Measurements from ENCODE around the gene ZNF169. TPM values are rescaled to one million over a fixed set of nuclear protein-coding genes. Genes with fewer than 3 reads are reported as not detected.
"Not testable (repeated sequence)": the region's sequence is repeated elsewhere in the genome, so short reads cannot be mapped to it uniquely, and the experiment has no call there.

ZNF169 gene
- total and polyA plus RNA-seq, 7 donors = 1.2 to 24.6 (median 9.6) TPM

GRCh38 chr9:94270009-94270408 lies 10.9 kb downstream of the ZNF169 start:
- 28 to 85% methylated on average over 1 of the region's 1 CpG for whole genome bisulfite sequencing, 2 donors
- H3K27me3 ChIP-seq = no peaks in the 10 kb centered on the region
- TF ChIP-seq CTCF (IDR thresholded peaks at IDR 0.05) (no peak), POLR2A (IDR thresholded peaks at IDR 0.05) (no peak), POLR2AphosphoS5 (IDR thresholded peaks at IDR 0.05) (no peak), EP300 (IDR thresholded peaks at IDR 0.05) (no peak)
- intact Hi-C loops (cut with DNase I) = no loop called here
- no peak overlapping the region for H3K27ac ChIP-seq
- no peaks in the 10 kb centered on the region for H3K9me3 ChIP-seq
- H3K4me1 ChIP-seq = peaks cover 0 to 8% (median 3%) of the 10 kb centered on the region in 4 donors
- no peak for DNase-seq
- H3K4me3 ChIP-seq = no peak overlapping the region
- H3K36me3 ChIP-seq = no peaks in the 10 kb centered on the region

- DNase-seq; H3K9me3 ChIP-seq; intact Hi-C loops (cut with DNase I); H3K27me3 ChIP-seq; H3K4me3 ChIP-seq; H3K27ac ChIP-seq; H3K4me1 ChIP-seq: not testable (repeated sequence)
- WGBS, 2 donors = 19 to 78% methylated on average over 4 of the region's 4 CpGs
- H3K36me3 ChIP-seq = peaks cover 0 to 21% (median 10%) of the 10 kb centered on the region in 4 donors
Observed at GRCh38 chr9:94277029-94277428, 17.9 kb downstream of the ZNF169 start.

- Histone ChIP-seq H3K4me3 (no peak overlapping the region), H3K27me3 (no peaks in the 10 kb centered on the region), H3K4me1 (no peaks in the 10 kb centered on the region), H3K36me3 (peaks cover 0 to 21% (median 10%) of the 10 kb centered on the region in 4 donors), H3K9me3 (no peaks in the 10 kb centered on the region), H3K27ac (no peak overlapping the region)
- intact Hi-C loops (cut with DNase I) = no loop called here
- 84 to 91% methylated on average over 6 of the region's 6 CpGs for WGBS, 2 donors
- TF ChIP-seq POLR2A (IDR thresholded peaks at IDR 0.05) (no peak), EP300 (IDR thresholded peaks at IDR 0.05) (no peak), POLR2AphosphoS5 (IDR thresholded peaks at IDR 0.05) (no peak), CTCF (IDR thresholded peaks at IDR 0.05) (no peak)
- DNase-seq = no peak
Observed at GRCh38 chr9:94277885-94278536, 18.9 kb downstream of the ZNF169 start.

GRCh38 chr9:94280409-94280989 lies 21.4 kb downstream of the ZNF169 start:
- no peak overlapping the region for H3K4me3 ChIP-seq
- no peak overlapping the region for H3K27ac ChIP-seq
- intact Hi-C loops (cut with DNase I) = no loop called here
- no peak for DNase-seq
- no peaks in the 10 kb centered on the region for H3K4me1 ChIP-seq
- no peaks in the 10 kb centered on the region for H3K9me3 ChIP-seq
- peaks cover 0 to 21% (median 10%) of the 10 kb centered on the region in 4 donors for H3K36me3 ChIP-seq
- no peaks in the 10 kb centered on the region for H3K27me3 ChIP-seq
- TF ChIP-seq POLR2A (IDR thresholded peaks at IDR 0.05) (no peak), EP300 (IDR thresholded peaks at IDR 0.05) (no peak), POLR2AphosphoS5 (IDR thresholded peaks at IDR 0.05) (no peak), CTCF (IDR thresholded peaks at IDR 0.05) (no peak)
- 92 to 98% methylated on average over 9 of the region's 9 CpGs for WGBS, 2 donors

GRCh38 chr9:94281101-94281500 lies 22.0 kb downstream of the ZNF169 start:
- Histone ChIP-seq H3K4me1 (peaks cover 0 to 5% (median 2%) of the 10 kb centered on the region in 4 donors), H3K36me3 (peaks cover 0 to 21% (median 10%) of the 10 kb centered on the region in 4 donors)
- intact Hi-C loops (cut with DNase I) = no loop called here

More at GRCh38 chr9:94281101-94281500, 22.0 kb downstream of the ZNF169 start:
- H3K27ac ChIP-seq = no peak overlapping the region
- no peak for DNase-seq
- no peaks in the 10 kb centered on the region for H3K9me3 ChIP-seq
- no peak for TF ChIP-seq POLR2A (IDR thresholded peaks at IDR 0.05)
- H3K27me3 ChIP-seq = no peaks in the 10 kb centered on the region
- no peak overlapping the region for H3K4me3 ChIP-seq

Data from sigmoid colon (tissue), 7 donors.